ENCODE data around the gene ATXN7L1.

- no peak for TF ChIP-seq EP300 (IDR thresholded peaks at IDR 0.05)
- no peak for TF ChIP-seq POLR2A (IDR thresholded peaks at IDR 0.05)
These were observed 210.7 kb downstream of the ATXN7L1 start for GRCh38 chr7:105665684-105666083.
